Endodermal cell (in vitro differentiated cells): ENCODE data around the gene SMYD3. TPM values are rescaled to one million over a fixed set of nuclear protein-coding genes. Genes with fewer than 3 reads are reported as not detected.

Experiments used
- DNase-seq: peaks from one replicate; pipeline ENCODE4 v3.0.0-alpha.2; 2017
- H3K27ac ChIP-seq: 2 replicates; pipeline ENCODE4 v1.5.1; 2013; ENCODE audit warnings: mild to moderate bottlenecking, low read depth, low read length, moderate library complexity
- H3K27me3 ChIP-seq: 2 replicates; pipeline ENCODE4 v1.6.1; 2013; ENCODE audit warnings: mild to moderate bottlenecking, low read length, moderate library complexity; ENCODE audit not compliant: insufficient read depth, control insufficient read depth, poor library complexity, severe bottlenecking
- H3K36me3 ChIP-seq: 2 replicates; pipeline ENCODE4 v1.7.0; 2013; ENCODE audit warnings: mild to moderate bottlenecking, low read length, moderate library complexity; ENCODE audit not compliant: control insufficient read depth, insufficient read depth
- H3K4me1 ChIP-seq: one replicate; pipeline ENCODE4 v1.7.0; 2013; ENCODE audit warnings: low read length; ENCODE audit not compliant: control insufficient read depth, insufficient read depth
- H3K4me3 ChIP-seq: 2 replicates; pipeline ENCODE4 v1.5.1; 2013; ENCODE audit warnings: mild to moderate bottlenecking, low read length, moderate library complexity
- H3K9ac ChIP-seq: 2 replicates; pipeline ENCODE4 v1.6.1; 2013; ENCODE audit warnings: mild to moderate bottlenecking, low read length, moderate library complexity; ENCODE audit not compliant: poor library complexity, severe bottlenecking; ENCODE audit errors: extremely low read depth
- H3K9me3 ChIP-seq: 2 replicates; pipeline ENCODE4 v1.6.1; 2013; ENCODE audit warnings: mild to moderate bottlenecking, low read length, moderate library complexity; ENCODE audit not compliant: control insufficient read depth
- H3K27ac Mint-ChIP-seq: 2 replicates; pipeline ENCODE4 v1.8.0; 2020; ENCODE audit warnings: mixed read lengths
- H3K27me3 Mint-ChIP-seq: 2 replicates; pipeline ENCODE4 v1.8.0; 2021; ENCODE audit warnings: mild to moderate bottlenecking, mixed read lengths; ENCODE audit not compliant: insufficient read depth
- H3K36me3 Mint-ChIP-seq: 2 replicates; pipeline ENCODE4 v1.8.0; 2020; ENCODE audit warnings: low read depth, mixed read lengths
- H3K4me1 Mint-ChIP-seq: 2 replicates; pipeline ENCODE4 v1.8.0; 2020; ENCODE audit warnings: mixed read lengths
- H3K4me3 Mint-ChIP-seq: 2 replicates; pipeline ENCODE4 v1.8.0; 2020; ENCODE audit warnings: mild to moderate bottlenecking, moderate library complexity, mixed read lengths
- H3K9me3 Mint-ChIP-seq: 2 replicates; pipeline ENCODE4 v1.8.0; 2020; ENCODE audit warnings: mild to moderate bottlenecking, mixed read lengths
- WGBS, 2 experiments: methylation state at CpG; one replicate each; pipeline versions ENCODE4 v1.1.5 to v1.1.7; 2013; ENCODE audit warnings: missing lambda C conversion rate in 2 of 2, mixed read lengths in 1 of 2; ENCODE audit not compliant: insufficient coverage in 1 of 2, insufficient read length in 1 of 2; 5-methylcytosine and 5-hydroxymethylcytosine counted together
- total RNA-seq, 2 donors: library from RNA; stranded (reverse); fragmentation: NEBNext Ultra II Directional in 1 of 2; extraction: Animal tissue kit (Norgen Biotek cat#: 25700) in 1 of 2; gene quantifications; 2 replicates in 1 of 2; 3 replicates in 1 of 2; pipeline ENCODE4 v1.2.1, GENCODE V29; 2021
- TF ChIP-seq, protein P1 (sequence below): fragments of 200-600 bp; sonication (generic); conservative IDR thresholded peaks from 2 replicates; pipeline ENCODE4 v1.5.0; 2021; ENCODE audit warnings: antibody characterized with exemption, mild to moderate bottlenecking

Gene SMYD3
- total RNA-seq, 2 donors from 2014 or later: 32.3 to 45.8 TPM

DNA sequence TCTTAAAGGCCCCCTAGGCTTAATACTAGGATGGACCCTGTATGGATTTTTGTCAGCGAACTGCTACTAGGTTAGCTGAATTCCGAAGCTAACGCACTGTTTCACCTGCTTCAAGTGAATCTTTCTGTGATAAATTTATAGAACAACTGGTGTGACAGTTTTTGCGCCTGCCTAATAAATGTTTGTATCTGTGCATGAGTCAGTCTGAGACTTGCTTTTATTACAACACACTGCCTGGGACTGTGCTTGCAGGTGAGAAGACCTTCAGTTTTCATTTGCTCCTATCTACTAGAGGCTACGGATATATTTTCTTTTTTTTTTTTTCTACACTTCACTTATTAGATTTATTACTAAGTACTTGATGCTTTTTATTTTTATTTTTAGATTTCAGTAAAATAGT, 420.9 kb downstream of the SMYD3 start:
- Mint-ChIP-seq H3K4me3 (no peak overlapping the region), H3K36me3 (peaks cover 13% of the 10 kb centered on the region), H3K27ac (no peak overlapping the region), H3K4me1 (no peaks in the 10 kb centered on the region), H3K27me3 (no peaks in the 10 kb centered on the region), H3K9me3 (peaks cover 23% of the 10 kb centered on the region)
- H3K27ac ChIP-seq: no peak overlapping the region
- peaks cover 17% of the 10 kb centered on the region for H3K9me3 ChIP-seq
- H3K4me1 ChIP-seq: no peaks in the 10 kb centered on the region
- no peak overlapping the region for H3K4me3 ChIP-seq
- no peak for DNase-seq
- no peak overlapping the region for H3K9ac ChIP-seq
- H3K36me3 ChIP-seq: no peaks in the 10 kb centered on the region
- TF ChIP-seq, protein P1, sequence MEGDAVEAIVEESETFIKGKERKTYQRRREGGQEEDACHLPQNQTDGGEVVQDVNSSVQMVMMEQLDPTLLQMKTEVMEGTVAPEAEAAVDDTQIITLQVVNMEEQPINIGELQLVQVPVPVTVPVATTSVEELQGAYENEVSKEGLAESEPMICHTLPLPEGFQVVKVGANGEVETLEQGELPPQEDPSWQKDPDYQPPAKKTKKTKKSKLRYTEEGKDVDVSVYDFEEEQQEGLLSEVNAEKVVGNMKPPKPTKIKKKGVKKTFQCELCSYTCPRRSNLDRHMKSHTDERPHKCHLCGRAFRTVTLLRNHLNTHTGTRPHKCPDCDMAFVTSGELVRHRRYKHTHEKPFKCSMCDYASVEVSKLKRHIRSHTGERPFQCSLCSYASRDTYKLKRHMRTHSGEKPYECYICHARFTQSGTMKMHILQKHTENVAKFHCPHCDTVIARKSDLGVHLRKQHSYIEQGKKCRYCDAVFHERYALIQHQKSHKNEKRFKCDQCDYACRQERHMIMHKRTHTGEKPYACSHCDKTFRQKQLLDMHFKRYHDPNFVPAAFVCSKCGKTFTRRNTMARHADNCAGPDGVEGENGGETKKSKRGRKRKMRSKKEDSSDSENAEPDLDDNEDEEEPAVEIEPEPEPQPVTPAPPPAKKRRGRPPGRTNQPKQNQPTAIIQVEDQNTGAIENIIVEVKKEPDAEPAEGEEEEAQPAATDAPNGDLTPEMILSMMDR: no peak
- 94% methylated on average over 5 of the region's 5 CpGs; no CpG with 5 or more reads in 1 of the 2 experiments for WGBS, 2 experiments
- H3K27me3 ChIP-seq: no peaks in the 10 kb centered on the region

DNA sequence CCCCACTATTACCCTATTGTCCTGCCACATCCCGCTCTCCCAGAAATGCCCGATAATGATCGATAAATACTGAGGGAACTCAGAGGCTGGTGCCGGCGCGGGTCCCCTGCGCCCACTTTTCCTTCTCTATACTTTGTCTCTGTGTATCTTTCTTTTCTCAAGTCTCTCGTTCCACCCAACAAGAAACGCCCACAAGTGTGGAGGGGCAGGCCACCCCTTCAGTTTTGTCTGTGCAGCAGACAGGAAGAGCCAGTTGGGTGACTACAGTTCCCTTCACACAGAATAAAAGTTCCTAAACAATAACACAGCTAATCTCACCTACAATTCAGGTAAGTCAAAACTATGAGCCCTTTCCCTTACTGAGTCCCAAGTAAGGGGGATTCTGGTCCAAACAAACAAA, 423.7 kb downstream of the SMYD3 start:
- H3K4me3 ChIP-seq: no peak overlapping the region
- no peaks in the 10 kb centered on the region for H3K36me3 ChIP-seq
- DNase-seq: no peak
- H3K4me1 ChIP-seq: no peaks in the 10 kb centered on the region
- H3K9ac ChIP-seq: no peak overlapping the region
- peaks cover 7% of the 10 kb centered on the region for H3K4me1 Mint-ChIP-seq
- peak overlapping the region; percentile 23 for H3K27ac Mint-ChIP-seq
- H3K36me3 Mint-ChIP-seq: peaks cover 26% of the 10 kb centered on the region
- no peak overlapping the region for H3K27ac ChIP-seq
- H3K4me3 Mint-ChIP-seq: no peak overlapping the region
- peaks cover 17% of the 10 kb centered on the region for H3K9me3 ChIP-seq
- TF ChIP-seq, protein P1: no peak
- H3K27me3 ChIP-seq: no peaks in the 10 kb centered on the region
- WGBS, 2 experiments: 86 to 94% methylated on average over 2 to 9 of the region's 9 CpGs
- H3K9me3 Mint-ChIP-seq: peaks cover 33% of the 10 kb centered on the region
- no peaks in the 10 kb centered on the region for H3K27me3 Mint-ChIP-seq

DNA sequence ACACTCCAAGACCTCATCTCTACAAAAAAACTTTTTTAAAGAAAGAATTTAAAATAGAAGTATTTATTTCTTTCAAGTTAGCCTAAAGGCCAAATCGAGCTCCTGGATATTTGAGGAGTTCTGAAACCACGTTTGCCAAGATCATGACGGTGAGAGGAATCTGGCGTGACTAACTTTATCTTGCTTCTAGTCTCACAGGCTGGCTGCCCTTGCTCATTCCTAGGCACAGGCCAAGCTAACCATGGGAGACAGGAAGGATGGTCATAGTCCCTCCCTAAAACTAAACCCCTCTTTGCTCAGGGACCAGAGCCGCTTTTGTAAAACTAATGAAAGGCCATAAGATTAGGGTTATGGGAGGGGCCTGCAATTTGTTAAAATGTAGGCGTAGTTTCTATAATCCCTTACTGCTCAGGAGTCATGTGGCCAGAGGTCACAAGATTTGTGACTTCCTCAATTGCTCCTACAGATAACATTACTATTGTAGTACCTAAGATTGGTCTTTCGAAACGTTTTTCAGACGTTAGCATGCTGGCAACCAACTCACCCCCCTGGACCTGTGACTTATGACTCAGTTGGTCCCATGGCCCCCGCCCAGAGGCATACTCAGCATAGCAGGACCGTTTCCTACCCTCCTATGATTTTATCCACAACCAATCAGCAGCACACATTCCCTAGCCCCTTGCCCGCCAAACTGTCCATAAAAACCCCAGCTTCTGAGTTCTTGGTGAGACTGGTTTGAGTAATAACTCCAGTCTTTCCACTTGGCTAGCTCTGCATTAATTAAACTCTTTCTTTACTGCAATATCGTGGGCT, 425.0 kb downstream of the SMYD3 start:
- no peaks in the 10 kb centered on the region for H3K36me3 ChIP-seq
- peaks cover 17% of the 10 kb centered on the region for H3K9me3 ChIP-seq
- H3K27me3 ChIP-seq: no peaks in the 10 kb centered on the region
- 92 to 97% methylated on average over 10 to 13 of the region's 13 CpGs for WGBS, 2 experiments
- H3K4me3 ChIP-seq: peak overlapping the region; percentile 43
- H3K27ac Mint-ChIP-seq: no peak overlapping the region
- H3K36me3 Mint-ChIP-seq: peaks cover 26% of the 10 kb centered on the region
- no peak for DNase-seq
- peaks cover 31% of the 10 kb centered on the region for H3K9me3 Mint-ChIP-seq
- peaks cover 16% of the 10 kb centered on the region for H3K4me1 Mint-ChIP-seq
- no peak overlapping the region for H3K4me3 Mint-ChIP-seq
- no peak overlapping the region for H3K27ac ChIP-seq
- H3K9ac ChIP-seq: no peak overlapping the region
- no peaks in the 10 kb centered on the region for H3K27me3 Mint-ChIP-seq
- no peaks in the 10 kb centered on the region for H3K4me1 ChIP-seq
- TF ChIP-seq, protein P1: no peak
